ENCODE data around the gene CHMP4A. TPM values are rescaled to one million over a fixed set of nuclear protein-coding genes. Genes with fewer than 3 reads are reported as not detected.

CHMP4A gene
- 13.4 and 38.1 TPM in 2 replicates for total RNA-seq

GRCh38 chr14:24212924-24213865, at the start of gene CHMP4A:
Gene CHMP4A, minus strand, starts transcription at chr14:24213488. Its CDS starts 49 bp downstream, at chr14:24213439.

GRCh38 chr14:24232645-24233537, 19.6 kb upstream of the CHMP4A start, which contains the start of gene GMPR2:
Gene GMPR2, plus strand, starts transcription at chr14:24232929. Its CDS starts 325 bp downstream, at chr14:24233254.

GRCh38 chr14:24232121-24232644, 18.9 kb upstream of the CHMP4A start, which contains the start of gene NEDD8:
Gene NEDD8, minus strand, starts transcription at chr14:24232367. Its CDS starts 100 bp downstream, at chr14:24232267.

GRCh38 chr14:24215495-24216344, 2.4 kb upstream of the CHMP4A start, which contains the start of gene MDP1:
Gene MDP1, minus strand, starts transcription at chr14:24216066. Its CDS starts 111 bp downstream, at chr14:24215955.

GRCh38 chr14:24195186-24196070, 17.9 kb downstream of the CHMP4A start, which contains the start of gene TM9SF1:
Gene TM9SF1, minus strand, starts transcription at chr14:24195441. Its CDS starts 422 bp downstream, at chr14:24195019.

GRCh38 chr14:24188251-24189058, 24.8 kb downstream of the CHMP4A start, which contains the start of gene IPO4:
Gene IPO4, minus strand, starts transcription at chr14:24188816. Its CDS starts 29 bp downstream, at chr14:24188787.

GRCh38 chr14:24171422-24172260, 41.6 kb downstream of the CHMP4A start, which contains the start of gene REC8:
Gene REC8, plus strand, starts transcription at chr14:24172080. Its CDS starts 473 bp downstream, at chr14:24172553.

GRCh38 chr14:24160850-24161804, 52.2 kb downstream of the CHMP4A start, which contains the start of gene IRF9:
Gene IRF9, plus strand, starts transcription at chr14:24161265. Its CDS starts 880 bp downstream, at chr14:24162145.

Other genes with a start within 250 kb of the CHMP4A start
- gene DHRS4L2, start 224.6 kb downstream of the CHMP4A start, total RNA-seq = 11.6 and 15.7 TPM in 2 replicates
- gene CARMIL3, start 161.5 kb downstream of the CHMP4A start, total RNA-seq = not detected in 2 replicates
- gene CPNE6, start 141.9 kb downstream of the CHMP4A start, total RNA-seq = not detected in 2 replicates
- 4.4 and 9.4 TPM in 2 replicates for gene PCK2, start 119.2 kb downstream of the CHMP4A start, total RNA-seq
- 58.8 and 60.2 TPM in 2 replicates for gene DCAF11, start 98.7 kb downstream of the CHMP4A start, total RNA-seq
- gene NRL, start 98.5 kb downstream of the CHMP4A start, total RNA-seq = 0.82 and 0.97 TPM in 2 replicates
- 0.13 TPM in 1 of 2 replicates, not detected in the other for gene FITM1, start 82.8 kb downstream of the CHMP4A start, total RNA-seq
- gene PSME1, start 77.3 kb downstream of the CHMP4A start, total RNA-seq = 118 and 158 TPM in 2 replicates
- 17.6 and 28.3 TPM in 2 replicates for gene EMC9, start 71.9 kb downstream of the CHMP4A start, total RNA-seq
- 124 and 147 TPM in 2 replicates for gene PSME2, start 66.9 kb downstream of the CHMP4A start, total RNA-seq
- 37.1 and 38.4 TPM in 2 replicates for gene RNF31, start 66.0 kb downstream of the CHMP4A start, total RNA-seq
- gene IRF9, start 52.2 kb downstream of the CHMP4A start, total RNA-seq = 55.4 and 72.4 TPM in 2 replicates
- gene REC8, start 41.4 kb downstream of the CHMP4A start, total RNA-seq = 2.3 and 2.5 TPM in 2 replicates
- gene IPO4, start 24.7 kb downstream of the CHMP4A start, total RNA-seq = 22.2 and 46.8 TPM in 2 replicates
- 30.3 and 60.7 TPM in 2 replicates for gene TM9SF1, start 18.0 kb downstream of the CHMP4A start, total RNA-seq
- not detected in 2 replicates for gene TSSK4, start 7.8 kb downstream of the CHMP4A start, total RNA-seq
- 6.3 and 7.7 TPM in 2 replicates for gene MDP1, start 2.6 kb upstream of the CHMP4A start, total RNA-seq
- gene NEDD8, start 18.9 kb upstream of the CHMP4A start, total RNA-seq = 259 and 308 TPM in 2 replicates
- gene GMPR2, start 19.4 kb upstream of the CHMP4A start, total RNA-seq = 97.6 and 118 TPM in 2 replicates
- 41.1 and 55.2 TPM in 2 replicates for gene TINF2, start 29.1 kb upstream of the CHMP4A start, total RNA-seq
- 0.32 and 1.6 TPM in 2 replicates for gene TGM1, start 49.7 kb upstream of the CHMP4A start, total RNA-seq
- 16.0 and 27.5 TPM in 2 replicates for gene RABGGTA, start 58.1 kb upstream of the CHMP4A start, total RNA-seq
- 6.9 and 10.8 TPM in 2 replicates for gene DHRS1, start 86.3 kb upstream of the CHMP4A start, total RNA-seq
- gene NOP9, start 86.4 kb upstream of the CHMP4A start, total RNA-seq = 18.5 and 29.8 TPM in 2 replicates
- gene CIDEB, start 94.5 kb upstream of the CHMP4A start, total RNA-seq = 3.7 and 3.8 TPM in 2 replicates
- 2.6 and 5.0 TPM in 2 replicates for gene LTB4R2, start 96.7 kb upstream of the CHMP4A start, total RNA-seq
- 2.4 and 4.2 TPM in 2 replicates for gene LTB4R, start 98.0 kb upstream of the CHMP4A start, total RNA-seq
- gene ADCY4, start 121.6 kb upstream of the CHMP4A start, total RNA-seq = 61.5 and 89.6 TPM in 2 replicates
- 4.9 TPM in 2 replicates for gene RIPK3, start 126.5 kb upstream of the CHMP4A start, total RNA-seq
- 3.2 and 7.4 TPM in 2 replicates for gene NFATC4, start 154.7 kb upstream of the CHMP4A start, total RNA-seq
- 7.3 and 13.8 TPM in 2 replicates for gene NYNRIN, start 185.5 kb upstream of the CHMP4A start, total RNA-seq
- 1.5 and 3.0 TPM in 2 replicates for gene CBLN3, start 216.2 kb upstream of the CHMP4A start, total RNA-seq
- 50.0 and 63.4 TPM in 2 replicates for gene KHNYN, start 216.5 kb upstream of the CHMP4A start, total RNA-seq
- gene SDR39U1, start 229.3 kb upstream of the CHMP4A start, total RNA-seq = 6.5 and 11.0 TPM in 2 replicates